IMR-90 (cell line): ENCODE results near the gene LGI1. TPM values are rescaled to one million over a fixed set of nuclear protein-coding genes. Genes with fewer than 3 reads are reported as not detected.

ENCODE experiments used
- ATAC-seq: fragments of 200-7000 bp; cut with Tn5 transposase; 2 replicates; pipeline ENCODE4 v1.9.1; 2020; ENCODE audit warnings: low read depth, mild to moderate bottlenecking, moderate library complexity
- BruUV-seq: library from RNA; stranded (reverse); fragments of 400-500 nt; replicated peaks from 2 replicates; lab custom pipeline; 2021; lab: Mats Ljungman, UMichigan
- CTCF ChIA-PET: fragments of 300-600 bp; formaldehyde crosslinking; extraction: SDS; loops from one replicate; lab custom pipeline; 2021; ENCODE audit warnings: antibody characterized with exemption; lab: Yijun Ruan, JAX
- POLR2A ChIA-PET: fragments of 300-600 bp; sonication (Branson Sonifier 250); formaldehyde crosslinking; loops from one replicate; lab custom pipeline; 2022; ENCODE audit warnings: antibody characterized with exemption; ENCODE audit not compliant: unreplicated experiment; lab: Charles Lee
- DNase-seq: peaks from one replicate; pipeline ENCODE4 v3.0.0; 2013
- H2AFZ ChIP-seq: replicated peaks from 2 replicates; pipeline ENCODE3; 2013; ENCODE audit warnings: low read length, mild to moderate bottlenecking; ENCODE audit not compliant: poor library complexity
- H2AK5ac ChIP-seq: 2 replicates; pipeline ENCODE4 v1.6.1; 2013; ENCODE audit warnings: low read depth, low read length, inconsistent platforms
- H2AK9ac ChIP-seq: replicated peaks from 2 replicates; pipeline ENCODE3; 2013; ENCODE audit warnings: mild to moderate bottlenecking, low read depth, low read length, moderate library complexity; ENCODE audit not compliant: poor library complexity
- H2BK120ac ChIP-seq: 2 replicates; pipeline ENCODE4 v1.6.1; 2013; ENCODE audit warnings: low read depth, low read length, inconsistent platforms
- H2BK15ac ChIP-seq: 3 replicates; pipeline ENCODE4 v1.6.1; 2013; ENCODE audit warnings: low read depth, low read length, inconsistent platforms
- H2BK20ac ChIP-seq: 2 replicates; pipeline ENCODE4 v1.6.1; 2013; ENCODE audit warnings: low read depth, mild to moderate bottlenecking, inconsistent platforms, low read length, moderate library complexity
- H2BK5ac ChIP-seq: 2 replicates; pipeline ENCODE4 v1.6.1; 2013; ENCODE audit warnings: mild to moderate bottlenecking, low read depth, low read length, inconsistent platforms; ENCODE audit not compliant: poor library complexity, severe bottlenecking
- H3K14ac ChIP-seq: replicated peaks from 2 replicates; pipeline ENCODE4 v1.6.1; 2013; ENCODE audit warnings: low read depth, low read length, inconsistent platforms
- H3K18ac ChIP-seq: 2 replicates; pipeline ENCODE4 v1.6.1; 2013; ENCODE audit warnings: low read depth, low read length, control low read depth
- H3K23ac ChIP-seq: 2 replicates; pipeline ENCODE4 v1.6.1; 2013; ENCODE audit warnings: low read depth, low read length, inconsistent platforms
- H3K27ac ChIP-seq: 2 replicates; pipeline ENCODE4 v1.5.1; 2013; ENCODE audit warnings: mild to moderate bottlenecking, control low read depth, low read length; ENCODE audit not compliant: insufficient read depth
- H3K27me3 ChIP-seq: 2 replicates; pipeline ENCODE4 v1.6.1; 2013; ENCODE audit warnings: low read length; ENCODE audit not compliant: control insufficient read depth, insufficient read depth
- H3K36me3 ChIP-seq: 2 replicates; pipeline ENCODE4 v1.6.1; 2013; ENCODE audit warnings: low read length, mixed read lengths; ENCODE audit not compliant: control insufficient read depth, insufficient read depth
- H3K4ac ChIP-seq: 2 replicates; pipeline ENCODE4 v1.6.1; 2013; ENCODE audit warnings: low read depth, low read length, inconsistent platforms
- H3K4me1 ChIP-seq: 2 replicates; pipeline ENCODE4 v1.6.1; 2013; ENCODE audit warnings: low read length, mixed read lengths; ENCODE audit not compliant: control insufficient read depth, insufficient read depth
- H3K4me2 ChIP-seq: 2 replicates; pipeline ENCODE4 v1.6.1; 2013; ENCODE audit warnings: low read depth, mild to moderate bottlenecking, control low read depth, low read length, moderate library complexity
- H3K4me3 ChIP-seq: 2 replicates; pipeline ENCODE4 v1.5.1; 2013; ENCODE audit warnings: low read depth, mild to moderate bottlenecking, control low read depth, low read length, moderate library complexity; ENCODE audit not compliant: insufficient read depth
- H3K56ac ChIP-seq: 2 replicates; pipeline ENCODE4 v1.6.1; 2013; ENCODE audit warnings: low read length, inconsistent platforms; ENCODE audit not compliant: insufficient read depth; ENCODE audit errors: extremely low read depth
- H3K79me1 ChIP-seq, 2 experiments: 2 replicates each; pipeline ENCODE4 v1.6.1; 2013; ENCODE audit warnings: low read length in 2 of 2, inconsistent platforms in 1 of 2, low read depth in 1 of 2
- H3K9ac ChIP-seq: 2 replicates; pipeline ENCODE4 v1.6.1; 2013; ENCODE audit warnings: low read depth, low read length, control low read depth
- H3K9me1 ChIP-seq: 2 replicates; pipeline ENCODE4 v1.6.1; 2013; ENCODE audit warnings: low read length, inconsistent platforms; ENCODE audit not compliant: insufficient read depth
- H3K9me3 ChIP-seq: 2 replicates; pipeline ENCODE4 v1.6.1; 2013; ENCODE audit warnings: low read length; ENCODE audit not compliant: control insufficient read depth, insufficient read depth
- H4K20me1 ChIP-seq: 2 replicates; pipeline ENCODE4 v1.6.1; 2013; ENCODE audit warnings: low read length, inconsistent platforms; ENCODE audit not compliant: insufficient read depth
- H4K5ac ChIP-seq: 2 replicates; pipeline ENCODE4 v1.6.1; 2013; ENCODE audit warnings: mild to moderate bottlenecking, low read depth, low read length, control low read depth
- H4K8ac ChIP-seq, 2 experiments: 2 replicates each; pipeline ENCODE4 v1.6.1; 2013; ENCODE audit warnings: low read depth in 2 of 2, low read length in 2 of 2, control low read depth in 1 of 2, inconsistent platforms in 1 of 2
- H4K91ac ChIP-seq: 2 replicates; pipeline ENCODE4 v1.6.1; 2013; ENCODE audit warnings: low read depth, low read length, inconsistent platforms; ENCODE audit not compliant: insufficient read depth
- BHLHE40 ChIP-seq: fragments of 150-350 bp; IDR thresholded peaks from 2 replicates; pipeline ENCODE4 v1.6.1; 2016; ENCODE audit warnings: mild to moderate bottlenecking, low read depth, low read length
- CEBPB ChIP-seq: IDR thresholded peaks from 2 replicates; pipeline ENCODE4 v1.6.1; 2012; ENCODE audit warnings: low read depth, low read length, improper control_type of control experiment
- CHD1 ChIP-seq: IDR thresholded peaks from 2 replicates; pipeline ENCODE4 v1.6.1; 2012; ENCODE audit warnings: low read depth, low read length, improper control_type of control experiment
- FOS ChIP-seq: fragments of 150-350 bp; IDR thresholded peaks from 2 replicates; pipeline ENCODE4 v1.6.1; 2016; ENCODE audit warnings: low read depth, low read length
- MAFK ChIP-seq: IDR thresholded peaks from 2 replicates; pipeline ENCODE4 v1.6.1; 2012; ENCODE audit warnings: low read depth, low read length, improper control_type of control experiment
- MAZ ChIP-seq: IDR thresholded peaks from 2 replicates; pipeline ENCODE4 v1.6.1; 2012; ENCODE audit warnings: low read depth, mild to moderate bottlenecking, low read length, improper control_type of control experiment, moderate library complexity, borderline replicate concordance
- MXI1 ChIP-seq: IDR thresholded peaks from 2 replicates; pipeline ENCODE4 v1.6.1; 2012; ENCODE audit warnings: low read depth, mild to moderate bottlenecking, low read length, moderate library complexity, borderline replicate concordance
- NFE2L2 ChIP-seq: fragments of 150-350 bp; IDR thresholded peaks from 2 replicates; pipeline ENCODE4 v1.6.1; 2016; ENCODE audit warnings: low read depth, mild to moderate bottlenecking, low read length
- POLR2A ChIP-seq: IDR thresholded peaks from 2 replicates; pipeline ENCODE4 v1.6.1; 2012; ENCODE audit warnings: mild to moderate bottlenecking, low read depth, low read length
- RAD21 ChIP-seq: IDR thresholded peaks from 2 replicates; pipeline ENCODE4 v1.6.1; 2012; ENCODE audit warnings: low read length, improper control_type of control experiment
- RCOR1 ChIP-seq: IDR thresholded peaks from 2 replicates; pipeline ENCODE4 v1.6.1; 2012; ENCODE audit warnings: mild to moderate bottlenecking, low read length, improper control_type of control experiment; ENCODE audit not compliant: insufficient replicate concordance
- RFX5 ChIP-seq: IDR thresholded peaks from 2 replicates; pipeline ENCODE4 v1.8.0; 2012; ENCODE audit warnings: low read depth, mild to moderate bottlenecking, low read length, moderate library complexity
- SMC3 ChIP-seq: fragments of 150-350 bp; IDR thresholded peaks from 2 replicates; pipeline ENCODE4 v1.6.1; 2016; ENCODE audit warnings: low read depth, mild to moderate bottlenecking, antibody characterized with exemption, low read length, moderate library complexity
- dilution Hi-C: fragments of 300-500 bp; cut with HindIII; formaldehyde crosslinking; loops from one replicate; pipeline ENCODE4 v1.14.3; 2018; ENCODE audit warnings: low sequenced_read_pairs; ENCODE audit not compliant: unreplicated experiment
- in situ Hi-C: fragments of 300-500 bp; cut with MboI; formaldehyde crosslinking; loops from 3 replicates; pipeline ENCODE4 v1.14.3; 2019; ENCODE audit warnings: low sequenced_read_pairs, inconsistent platforms, mixed read lengths
- intact Hi-C: fragments of 100-400 bp; cut with micrococcal nuclease; formaldehyde crosslinking; loops from 2 replicates; pipeline ENCODE4 v1.10.0; 2022
- polyA plus RNA-seq, 3 experiments: library from polyadenylated mRNA; depleted of rRNA; stranded (reverse); fragments of >200 nt; gene quantifications; 2 replicates each; pipeline ENCODE4 v1.2.3, GENCODE V29; 2012; ENCODE audit warnings: low replicate concordance in 1 of 3
- total RNA-seq: library from RNA; depleted of rRNA; stranded (reverse); fragments of >200 nt; gene quantifications from 2 replicates; pipeline ENCODE4 v1.2.3, GENCODE V29; 2012
- TF ChIP-seq, protein P1 (sequence below): fragments of 150-350 bp; IDR thresholded peaks from 2 replicates; pipeline ENCODE4 v1.6.1; 2017; ENCODE audit warnings: mild to moderate bottlenecking, antibody characterized with exemption, low read length, low read depth
- TF ChIP-seq, protein P2 (sequence below): conservative IDR thresholded peaks from 2 replicates; pipeline ENCODE4 v1.5.1; 2012; ENCODE audit warnings: mild to moderate bottlenecking, low read depth, low read length, improper control_type of control experiment
- TF ChIP-seq, protein P3 (sequence below): fragments of 150-350 bp; IDR thresholded peaks from 2 replicates; pipeline ENCODE4 v1.6.1; 2016; ENCODE audit warnings: low read depth, mild to moderate bottlenecking, low read length, moderate library complexity, borderline replicate concordance

The LGI1 gene
- total and polyA plus RNA-seq, 2 of the 4 experiments (the other 2 are of a cell fraction), result not detected

DNA sequence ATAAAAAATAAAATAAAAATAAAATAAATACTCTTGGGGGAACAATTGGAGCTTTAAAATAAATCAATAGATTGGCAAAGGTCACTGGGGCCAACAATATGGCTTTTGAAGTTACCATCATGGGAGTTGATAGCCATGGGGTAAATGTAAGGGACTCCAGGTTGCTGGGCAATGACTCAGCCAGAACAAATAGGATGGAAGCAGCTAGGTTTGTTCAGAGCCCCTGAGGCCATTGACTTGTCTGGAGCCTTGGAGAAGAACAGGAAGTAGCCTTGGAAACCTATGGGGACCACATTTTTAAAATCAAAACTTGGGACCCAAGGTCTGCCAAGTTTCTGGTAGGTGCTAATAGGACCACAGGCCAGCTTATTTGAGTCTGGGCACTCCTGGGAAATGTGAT is 35.2 kb upstream of the LGI1 start:
- no TSS peak for BruUV-seq
- no peak overlapping the region for H3K23ac ChIP-seq
- H3K4me1 ChIP-seq, result no peaks in the 10 kb centered on the region
- no peaks in the 10 kb centered on the region for H3K36me3 ChIP-seq
- H4K91ac ChIP-seq, result no peak overlapping the region
- no peak overlapping the region for H3K18ac ChIP-seq
- no peak overlapping the region for H4K5ac ChIP-seq
- no peak for ATAC-seq
- H3K27ac ChIP-seq, result no peak overlapping the region
- ChIA-PET CTCF (interaction anchor here (0.5 kb wide), 1 partner anchor 82 kb away, joined by 3 read pairs; no protein-coding TSS in a partner anchor), POLR2A (no interaction called here)
- dilution Hi-C loops (no loop called here), intact Hi-C loops (no loop called here), in situ Hi-C loops (no loop called here)
- H4K20me1 ChIP-seq, result no peaks in the 10 kb centered on the region
- no peak overlapping the region for H3K56ac ChIP-seq
- H3K9ac ChIP-seq, result no peak overlapping the region
- H3K14ac ChIP-seq, result no peak overlapping the region
- no peak overlapping the region for H3K4me2 ChIP-seq
- no peak overlapping the region for H3K4ac ChIP-seq
- no peak overlapping the region for H3K4me3 ChIP-seq
- no peak for DNase-seq
- H2AK5ac ChIP-seq, result no peak overlapping the region
- H2AK9ac ChIP-seq, result no peak overlapping the region
- H3K9me3 ChIP-seq, result no peaks in the 10 kb centered on the region
- no peak overlapping the region for H2BK20ac ChIP-seq
- H2BK120ac ChIP-seq, result no peak overlapping the region
- H2BK15ac ChIP-seq, result no peak overlapping the region
- TF ChIP-seq BHLHE40, result no peak
- TF ChIP-seq, protein P1, sequence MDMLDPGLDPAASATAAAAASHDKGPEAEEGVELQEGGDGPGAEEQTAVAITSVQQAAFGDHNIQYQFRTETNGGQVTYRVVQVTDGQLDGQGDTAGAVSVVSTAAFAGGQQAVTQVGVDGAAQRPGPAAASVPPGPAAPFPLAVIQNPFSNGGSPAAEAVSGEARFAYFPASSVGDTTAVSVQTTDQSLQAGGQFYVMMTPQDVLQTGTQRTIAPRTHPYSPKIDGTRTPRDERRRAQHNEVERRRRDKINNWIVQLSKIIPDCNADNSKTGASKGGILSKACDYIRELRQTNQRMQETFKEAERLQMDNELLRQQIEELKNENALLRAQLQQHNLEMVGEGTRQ, result no peak
- TF ChIP-seq CHD1, result no peak
- no peak for TF ChIP-seq FOS
- no peak for TF ChIP-seq MAFK
- TF ChIP-seq MXI1, result no peak
- no peak for TF ChIP-seq SMC3
- TF ChIP-seq RFX5, result no peak
- TF ChIP-seq, protein P2, sequence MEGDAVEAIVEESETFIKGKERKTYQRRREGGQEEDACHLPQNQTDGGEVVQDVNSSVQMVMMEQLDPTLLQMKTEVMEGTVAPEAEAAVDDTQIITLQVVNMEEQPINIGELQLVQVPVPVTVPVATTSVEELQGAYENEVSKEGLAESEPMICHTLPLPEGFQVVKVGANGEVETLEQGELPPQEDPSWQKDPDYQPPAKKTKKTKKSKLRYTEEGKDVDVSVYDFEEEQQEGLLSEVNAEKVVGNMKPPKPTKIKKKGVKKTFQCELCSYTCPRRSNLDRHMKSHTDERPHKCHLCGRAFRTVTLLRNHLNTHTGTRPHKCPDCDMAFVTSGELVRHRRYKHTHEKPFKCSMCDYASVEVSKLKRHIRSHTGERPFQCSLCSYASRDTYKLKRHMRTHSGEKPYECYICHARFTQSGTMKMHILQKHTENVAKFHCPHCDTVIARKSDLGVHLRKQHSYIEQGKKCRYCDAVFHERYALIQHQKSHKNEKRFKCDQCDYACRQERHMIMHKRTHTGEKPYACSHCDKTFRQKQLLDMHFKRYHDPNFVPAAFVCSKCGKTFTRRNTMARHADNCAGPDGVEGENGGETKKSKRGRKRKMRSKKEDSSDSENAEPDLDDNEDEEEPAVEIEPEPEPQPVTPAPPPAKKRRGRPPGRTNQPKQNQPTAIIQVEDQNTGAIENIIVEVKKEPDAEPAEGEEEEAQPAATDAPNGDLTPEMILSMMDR, result no peak
- TF ChIP-seq CEBPB, result no peak
- no peak for TF ChIP-seq NFE2L2
- TF ChIP-seq, protein P3, sequence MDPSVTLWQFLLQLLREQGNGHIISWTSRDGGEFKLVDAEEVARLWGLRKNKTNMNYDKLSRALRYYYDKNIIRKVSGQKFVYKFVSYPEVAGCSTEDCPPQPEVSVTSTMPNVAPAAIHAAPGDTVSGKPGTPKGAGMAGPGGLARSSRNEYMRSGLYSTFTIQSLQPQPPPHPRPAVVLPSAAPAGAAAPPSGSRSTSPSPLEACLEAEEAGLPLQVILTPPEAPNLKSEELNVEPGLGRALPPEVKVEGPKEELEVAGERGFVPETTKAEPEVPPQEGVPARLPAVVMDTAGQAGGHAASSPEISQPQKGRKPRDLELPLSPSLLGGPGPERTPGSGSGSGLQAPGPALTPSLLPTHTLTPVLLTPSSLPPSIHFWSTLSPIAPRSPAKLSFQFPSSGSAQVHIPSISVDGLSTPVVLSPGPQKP, result no peak
- no peak for TF ChIP-seq RAD21
- TF ChIP-seq POLR2A, result no peak
- TF ChIP-seq RCOR1, result no peak
- no peak for TF ChIP-seq MAZ
- no peak overlapping the region for H2AFZ ChIP-seq
- no peak overlapping the region for H2BK5ac ChIP-seq
- no peak overlapping the region for H4K8ac ChIP-seq
- no peaks in the 10 kb centered on the region for H3K9me1 ChIP-seq
- no peaks in the 10 kb centered on the region for H3K79me1 ChIP-seq
- peaks cover 9% of the 10 kb centered on the region for H3K27me3 ChIP-seq
